Measurements from ENCODE around the gene CRYGB.

Gene CRYGB

GRCh38 chr2:208146006-208146405 lies at the start of gene CRYGB:
Gene CRYGB, minus strand, starts transcription at chr2:208146158. Its CDS starts 38 bp downstream, at chr2:208146120.
- DNase-seq (ENCODE audit: low read depth, low spot score), result no peak

- DNase-seq (ENCODE audit: low read depth, low spot score), result no peak
These were observed 49.6 kb upstream of the CRYGB start for GRCh38 chr2:208195531-208195930.

GRCh38 chr2:208192611-208193236 lies 46.8 kb upstream of the CRYGB start:
- no peak for DNase-seq (ENCODE audit: low read depth, low spot score)

- no peak for DNase-seq (ENCODE audit: low read depth, low spot score)
These were observed 44.0 kb upstream of the CRYGB start, which contains the start of gene C2orf80 for GRCh38 chr2:208189810-208190503. Gene C2orf80, minus strand, starts transcription at chr2:208190030. Its CDS starts 3,044 bp downstream, at chr2:208186986.

GRCh38 chr2:208189069-208189809 lies 43.3 kb upstream of the CRYGB start:
- DNase-seq (ENCODE audit: low read depth, low spot score), result no peak

- DNase-seq (ENCODE audit: low read depth, low spot score), result no peak
These were observed 40.9 kb upstream of the CRYGB start for GRCh38 chr2:208186893-208187292.

- no peak for DNase-seq (ENCODE audit: low read depth, low spot score)
These were observed 40.5 kb upstream of the CRYGB start for GRCh38 chr2:208186465-208186864.

- DNase-seq (ENCODE audit: low read depth, low spot score), result no peak
These were observed 38.2 kb upstream of the CRYGB start for GRCh38 chr2:208183972-208184705.

- DNase-seq (ENCODE audit: low read depth, low spot score), result peak; percentile 29
These were observed 37.6 kb upstream of the CRYGB start for GRCh38 chr2:208183526-208183925.

GRCh38 chr2:208182835-208183234 lies 36.9 kb upstream of the CRYGB start:
- DNase-seq (ENCODE audit: low read depth, low spot score), result no peak

GRCh38 chr2:208179028-208179609 lies 33.2 kb upstream of the CRYGB start:
- DNase-seq (ENCODE audit: low read depth, low spot score), result peak; percentile 55

- DNase-seq (ENCODE audit: low read depth, low spot score), result no peak
These were observed 29.8 kb upstream of the CRYGB start for GRCh38 chr2:208175840-208176153.

- peak; percentile 84 for DNase-seq (ENCODE audit: low read depth, low spot score)
These were observed 29.3 kb upstream of the CRYGB start for GRCh38 chr2:208175069-208175839.

GRCh38 chr2:208174144-208174543 lies 28.2 kb upstream of the CRYGB start:
- no peak for DNase-seq (ENCODE audit: low read depth, low spot score)

- DNase-seq (ENCODE audit: low read depth, low spot score), result no peak
These were observed 26.2 kb upstream of the CRYGB start for GRCh38 chr2:208172125-208172524.

- no peak for DNase-seq (ENCODE audit: low read depth, low spot score)
These were observed 19.2 kb upstream of the CRYGB start for GRCh38 chr2:208164951-208165755.

GRCh38 chr2:208163489-208163888 lies 17.5 kb upstream of the CRYGB start, which contains the start of gene CRYGA:
Gene CRYGA, minus strand, starts transcription at chr2:208163589. Its CDS starts 33 bp downstream, at chr2:208163556.
- DNase-seq (ENCODE audit: low read depth, low spot score), result no peak

- DNase-seq (ENCODE audit: low read depth, low spot score), result no peak
These were observed 10.5 kb upstream of the CRYGB start for GRCh38 chr2:208156439-208156838.

GRCh38 chr2:208153156-208153555 lies 7.2 kb upstream of the CRYGB start:
- DNase-seq (ENCODE audit: low read depth, low spot score), result no peak

- DNase-seq (ENCODE audit: low read depth, low spot score), result no peak
These were observed 5.0 kb upstream of the CRYGB start for GRCh38 chr2:208150956-208151355.
